ENCODE measurements around the gene ZNF652.
A peak's percentile ranks its signal among the peaks of the same experiment; 100 is the strongest.
"Not testable (repeated sequence)": the region's sequence is repeated elsewhere in the genome, so short reads cannot be mapped to it uniquely, and the experiment has no call there.

The ZNF652 gene

GRCh38 chr17:49298371-49298976 is 63.6 kb downstream of the ZNF652 start:
- DNase-seq: no peak

DNA sequence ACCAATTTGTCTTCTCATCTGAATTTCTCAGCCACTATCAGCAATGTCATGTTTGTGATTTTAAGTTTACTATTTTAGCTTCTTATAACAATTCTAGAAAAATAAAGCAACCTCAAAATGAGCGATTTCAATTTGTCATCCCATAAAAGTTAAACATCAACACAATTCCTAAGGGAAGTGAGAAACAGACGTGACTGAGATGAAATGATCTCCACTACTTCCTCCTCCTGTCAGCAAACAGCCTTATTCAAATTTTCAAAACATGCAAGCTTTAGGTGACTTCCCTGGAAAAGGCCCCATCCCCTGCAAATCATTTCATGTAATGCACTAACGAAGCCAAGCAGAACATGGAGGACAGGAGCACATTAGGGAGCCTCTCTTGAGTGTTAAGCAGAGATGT is 64.9 kb downstream of the ZNF652 start:
- no peak for DNase-seq

- no peak for DNase-seq
Observed at GRCh38 chr17:49294122-49294521, 67.9 kb downstream of the ZNF652 start.

DNA sequence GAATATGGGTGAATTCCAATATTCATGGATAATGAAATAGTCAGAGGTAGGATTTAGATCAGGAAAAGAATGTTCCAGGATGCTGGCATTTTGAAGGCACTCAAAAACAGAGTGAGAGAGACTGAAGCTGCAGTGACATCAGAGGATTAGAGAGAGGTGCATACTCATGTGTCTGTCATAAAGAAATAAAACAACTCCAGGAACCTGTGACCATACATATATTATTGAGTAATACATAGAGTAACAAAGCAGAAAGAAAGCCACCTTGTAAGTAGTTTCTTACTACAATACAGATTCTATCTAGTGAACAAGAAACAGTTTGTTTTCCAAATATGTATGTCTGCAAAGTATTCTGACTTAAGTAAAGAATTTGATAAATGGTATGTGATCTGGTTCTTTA is 69.1 kb downstream of the ZNF652 start:
- DNase-seq: no peak

DNA sequence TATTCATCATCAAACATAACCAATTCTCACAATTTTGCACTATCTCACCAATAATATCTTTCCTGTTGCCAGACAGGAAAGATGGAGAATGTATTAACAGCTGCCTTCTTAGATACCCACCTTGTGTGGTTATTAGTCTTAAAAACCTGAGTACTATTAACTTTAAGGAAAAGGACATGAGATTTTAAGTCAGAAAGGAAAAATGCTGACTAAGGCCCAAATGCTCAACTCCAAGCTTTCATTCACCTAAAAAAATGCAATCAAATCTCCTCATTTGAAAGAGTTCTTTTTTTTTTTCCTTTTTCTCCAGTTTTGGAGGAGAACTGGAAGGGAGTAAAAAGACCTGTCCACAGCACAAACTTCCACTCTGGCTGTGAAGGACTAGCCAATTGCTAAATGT is 70.1 kb downstream of the ZNF652 start:
- no peak for DNase-seq

GRCh38 chr17:49290690-49291359 is 71.2 kb downstream of the ZNF652 start:
- peak; percentile 8 for DNase-seq

DNA sequence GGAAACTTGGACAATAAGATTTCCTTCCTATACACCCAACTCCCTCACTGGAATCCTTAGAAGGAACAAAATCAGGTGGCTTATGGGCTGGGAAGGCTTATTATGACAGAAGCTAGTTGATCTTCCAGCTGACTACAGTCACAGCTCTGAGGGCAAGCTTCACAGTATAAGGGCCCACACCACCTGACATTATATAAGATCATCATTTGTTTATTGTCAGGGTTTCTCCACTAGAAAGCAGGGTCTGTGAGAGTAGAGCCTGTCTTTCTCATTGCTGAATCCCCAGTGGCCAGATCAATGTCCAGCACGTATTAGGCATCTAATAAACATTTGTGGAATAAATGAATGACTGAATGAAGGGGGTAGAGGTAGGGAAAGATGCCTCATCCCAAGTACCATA is 73.7 kb downstream of the ZNF652 start:
- no peak for DNase-seq

DNA sequence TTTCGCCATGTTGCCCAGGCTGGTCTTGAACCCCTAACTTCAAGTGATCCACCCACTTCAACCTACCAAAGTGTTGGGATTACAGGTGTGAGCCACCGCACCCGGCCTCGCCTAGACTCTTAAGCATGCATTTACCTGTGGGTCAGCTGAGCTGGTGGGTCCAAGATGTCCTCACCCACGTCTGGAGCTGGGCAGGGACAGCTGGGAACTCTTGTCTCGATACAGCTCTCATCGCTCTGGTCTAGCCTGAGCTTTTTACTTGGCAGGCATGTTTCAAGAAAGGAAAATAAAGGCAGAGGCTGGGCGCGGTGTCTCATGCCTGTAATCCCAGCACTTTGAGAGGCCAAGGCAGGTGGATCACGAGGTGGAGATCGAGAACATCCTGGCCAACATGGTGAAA is 74.6 kb downstream of the ZNF652 start:
- DNase-seq: no peak

GRCh38 chr17:49286261-49286973 is 75.6 kb downstream of the ZNF652 start:
- not testable (repeated sequence) for DNase-seq

DNA sequence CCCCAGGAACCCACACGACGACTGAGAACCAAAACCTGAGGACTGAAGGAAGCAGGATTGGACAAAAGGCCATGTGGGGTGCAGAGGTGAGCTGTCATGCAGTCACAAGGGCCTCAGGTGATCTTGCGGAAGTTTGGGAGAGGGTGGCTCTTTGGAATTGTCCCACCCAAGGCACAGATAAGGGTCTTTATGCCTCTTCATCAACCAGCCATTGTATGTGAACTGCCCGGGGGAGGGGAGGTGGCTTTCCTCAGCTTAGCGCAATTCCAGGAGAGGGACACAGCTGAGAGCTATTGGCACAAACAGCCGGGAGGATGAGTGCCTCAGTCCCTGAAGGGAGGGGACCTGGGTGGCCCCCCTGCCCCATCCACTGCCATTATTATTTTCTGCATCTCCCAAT is 76.3 kb downstream of the ZNF652 start:
- DNase-seq: no peak

DNA sequence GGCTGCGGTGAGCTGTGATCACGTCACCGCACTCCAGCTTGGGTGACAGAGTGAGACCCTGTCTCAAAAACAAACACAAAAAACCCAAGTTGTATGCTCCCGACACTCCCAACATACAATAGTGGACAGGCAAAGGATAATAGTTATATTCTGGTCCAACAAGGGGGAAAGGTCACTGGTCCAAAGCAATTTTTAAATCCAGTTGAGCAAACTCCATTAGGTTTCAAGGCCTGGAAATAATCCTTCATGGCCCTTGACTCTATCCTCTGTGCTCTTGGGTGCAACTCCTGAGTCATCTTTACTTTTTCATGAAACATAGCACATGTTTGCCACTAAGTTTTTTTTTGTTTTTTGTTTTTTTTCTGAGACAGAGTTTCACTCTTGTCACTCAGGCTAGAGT is 81.1 kb downstream of the ZNF652 start:
- DNase-seq: no peak

DNA sequence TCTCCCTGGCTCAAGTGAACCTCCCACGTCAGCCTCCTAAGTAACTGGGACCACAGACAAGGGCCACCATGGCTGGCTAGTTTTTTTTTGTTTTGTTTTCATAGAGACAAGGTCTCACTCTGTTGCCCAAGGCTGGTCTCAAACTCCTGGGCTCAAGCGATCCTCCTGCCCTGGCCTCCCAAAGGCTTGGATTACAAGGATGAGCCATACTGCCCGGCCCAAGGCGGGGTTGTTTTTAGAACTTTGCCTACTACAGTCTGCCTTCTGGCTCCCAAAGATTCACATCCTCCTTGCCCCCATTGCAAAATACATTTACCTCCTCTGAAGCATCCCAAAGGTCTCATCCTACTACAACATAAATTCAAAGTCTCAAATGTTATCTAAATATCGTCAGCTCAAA is 82.0 kb downstream of the ZNF652 start:
- DNase-seq: no peak

DNA sequence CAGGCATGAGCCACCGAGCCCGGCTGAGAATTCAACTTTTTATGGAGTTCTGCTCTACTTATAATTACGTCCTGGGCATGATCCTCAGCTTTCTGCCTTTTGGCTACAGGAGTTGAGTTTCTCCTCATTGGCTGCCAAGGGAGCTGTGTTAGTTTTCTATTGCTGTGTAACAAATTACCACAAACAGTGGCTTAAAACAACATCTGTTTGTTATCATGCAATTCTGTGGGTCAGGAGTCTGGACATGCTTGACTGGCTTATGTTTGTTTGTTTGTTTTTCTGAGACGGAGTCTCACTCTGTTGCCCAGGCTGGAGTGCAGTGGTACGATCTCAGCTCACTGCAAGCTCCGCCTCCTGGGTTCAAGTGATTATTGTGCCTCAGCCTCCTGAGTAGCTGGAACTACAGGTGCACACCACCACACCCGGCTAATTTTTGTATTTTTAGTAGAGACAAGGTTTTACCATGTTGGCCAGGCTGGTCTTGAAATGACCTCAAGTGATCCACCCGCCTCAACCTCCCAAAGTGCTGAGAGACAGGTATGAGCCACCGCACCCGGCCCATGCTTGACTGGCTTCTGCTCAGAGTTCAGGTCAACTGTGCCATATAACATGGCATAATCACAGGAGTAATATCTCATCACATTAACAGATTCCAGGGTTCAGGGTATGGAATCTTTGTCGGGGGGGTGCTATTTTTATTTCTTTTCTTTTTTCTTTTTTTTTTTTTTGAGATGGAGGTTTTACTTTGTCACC is 82.6 kb downstream of the ZNF652 start:
- not testable (repeated sequence) for DNase-seq

GRCh38 chr17:49278076-49278475 is 84.0 kb downstream of the ZNF652 start:
- no peak for DNase-seq

GRCh38 chr17:49277638-49278037 is 84.4 kb downstream of the ZNF652 start:
- no peak for DNase-seq

DNA sequence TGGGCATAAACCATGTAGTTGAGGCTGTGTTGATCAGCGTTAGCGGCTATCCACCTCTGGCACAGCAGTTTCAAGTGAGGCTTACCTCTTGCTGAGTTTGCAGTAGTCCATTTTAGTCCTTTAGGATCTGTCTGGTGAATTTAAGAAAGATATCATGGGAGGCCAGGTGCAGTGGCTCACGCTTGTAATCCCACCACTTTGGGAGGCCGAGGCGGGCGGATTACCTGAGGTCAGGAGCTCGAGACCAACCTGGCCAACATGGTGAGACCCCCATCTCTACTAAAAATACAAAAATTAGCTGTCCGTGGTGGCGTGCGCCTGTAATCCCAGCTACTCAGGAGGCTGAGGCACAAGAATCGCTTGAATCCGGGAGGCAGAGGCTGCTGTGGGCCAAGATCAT is 86.1 kb downstream of the ZNF652 start:
- not testable (repeated sequence) for DNase-seq

GRCh38 chr17:49269356-49269755 is 92.7 kb downstream of the ZNF652 start:
- DNase-seq: no peak

GRCh38 chr17:49267912-49268311 is 94.1 kb downstream of the ZNF652 start:
- no peak for DNase-seq

GRCh38 chr17:49266233-49266632 is 95.8 kb downstream of the ZNF652 start:
- no peak for DNase-seq

DNA sequence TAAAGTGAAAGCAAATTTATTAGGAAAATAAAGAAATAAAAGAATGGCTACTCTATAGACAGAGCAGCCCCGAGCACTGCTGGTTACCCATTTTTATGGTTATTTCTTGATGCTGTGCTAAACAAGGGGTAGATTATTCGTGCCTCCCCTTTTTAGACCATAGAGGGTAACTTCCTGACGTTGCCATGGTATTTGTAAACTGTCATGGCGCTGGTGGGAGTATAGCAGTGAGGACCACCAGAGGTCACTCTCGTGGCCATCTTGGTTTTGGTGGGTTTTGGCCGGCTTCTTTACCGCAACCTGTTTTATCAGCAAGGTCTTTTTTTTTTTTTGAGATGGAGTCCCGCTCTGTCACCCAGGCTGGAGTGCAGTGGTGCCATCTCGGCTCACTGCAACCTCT is 100.5 kb downstream of the ZNF652 start:
- not testable (repeated sequence) for DNase-seq

DNA sequence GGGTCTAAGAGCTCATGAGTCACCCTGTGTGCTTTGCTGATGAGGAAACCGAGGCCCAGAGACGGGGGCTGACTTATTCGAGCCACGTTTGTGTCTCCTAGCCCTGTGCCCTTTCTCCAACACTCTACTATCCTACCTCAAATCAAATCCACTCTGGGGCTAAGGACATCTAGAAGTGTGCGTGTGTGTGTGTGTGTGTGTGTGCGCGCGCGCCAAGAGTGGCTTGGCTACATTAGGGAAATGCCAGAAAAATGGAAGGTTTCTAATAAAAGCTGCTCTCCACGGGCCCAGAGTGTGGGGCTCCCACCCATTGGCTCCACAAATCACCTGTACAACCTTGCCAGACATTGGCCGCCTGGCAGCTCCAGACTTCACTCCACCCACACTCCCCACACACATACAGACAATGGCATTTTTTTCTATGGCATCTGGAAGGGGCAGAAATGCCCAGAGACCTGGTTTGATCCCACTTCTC is 101.2 kb downstream of the ZNF652 start:
- DNase-seq: no peak

- DNase-seq: peak; percentile 75
Observed at GRCh38 chr17:49260011-49260816, 101.8 kb downstream of the ZNF652 start.

DNA sequence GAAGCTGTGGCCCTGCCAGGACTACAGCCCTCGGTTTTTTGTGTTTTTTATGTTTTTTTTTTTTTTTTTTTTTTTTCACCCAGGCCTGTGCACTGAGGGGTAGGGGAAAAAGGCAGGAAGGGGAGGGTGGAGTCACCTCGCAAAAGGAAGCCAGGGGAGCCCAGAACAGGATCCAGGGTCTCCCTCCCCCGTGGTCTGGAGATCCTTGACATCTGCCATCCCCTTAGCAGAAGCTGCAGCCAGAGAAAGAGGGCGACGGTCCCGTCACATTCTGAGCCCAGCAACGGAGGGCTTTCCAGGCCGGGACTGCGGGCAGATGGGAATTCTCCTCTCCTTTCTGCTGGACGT is 102.4 kb downstream of the ZNF652 start:
- DNase-seq: no peak

Measured in stimulated activated CD4-positive, alpha-beta T cell treated with anti-CD3 and anti-CD28 coated beads, Interleukin-15, amount 100 ng/mL, for 24 hours (primary cell).